DND-41 (cell line): ENCODE results near the gene TMEM271.

Source experiments
- EZH2 ChIP-seq: IDR thresholded peaks from 3 replicates; pipeline ENCODE4 v1.6.1; 2012; ENCODE audit warnings: borderline replicate concordance, low read depth, mild to moderate bottlenecking, moderate library complexity, low read length, inconsistent platforms; ENCODE audit not compliant: severe bottlenecking
- TF ChIP-seq, protein P1 (sequence below): IDR thresholded peaks from 2 replicates; pipeline ENCODE4 v1.5.1; 2012; ENCODE audit warnings: borderline replicate concordance, low read length, moderate library complexity, mild to moderate bottlenecking; ENCODE audit not compliant: poor library complexity, severe bottlenecking; ENCODE audit errors: extremely low read depth

DNA sequence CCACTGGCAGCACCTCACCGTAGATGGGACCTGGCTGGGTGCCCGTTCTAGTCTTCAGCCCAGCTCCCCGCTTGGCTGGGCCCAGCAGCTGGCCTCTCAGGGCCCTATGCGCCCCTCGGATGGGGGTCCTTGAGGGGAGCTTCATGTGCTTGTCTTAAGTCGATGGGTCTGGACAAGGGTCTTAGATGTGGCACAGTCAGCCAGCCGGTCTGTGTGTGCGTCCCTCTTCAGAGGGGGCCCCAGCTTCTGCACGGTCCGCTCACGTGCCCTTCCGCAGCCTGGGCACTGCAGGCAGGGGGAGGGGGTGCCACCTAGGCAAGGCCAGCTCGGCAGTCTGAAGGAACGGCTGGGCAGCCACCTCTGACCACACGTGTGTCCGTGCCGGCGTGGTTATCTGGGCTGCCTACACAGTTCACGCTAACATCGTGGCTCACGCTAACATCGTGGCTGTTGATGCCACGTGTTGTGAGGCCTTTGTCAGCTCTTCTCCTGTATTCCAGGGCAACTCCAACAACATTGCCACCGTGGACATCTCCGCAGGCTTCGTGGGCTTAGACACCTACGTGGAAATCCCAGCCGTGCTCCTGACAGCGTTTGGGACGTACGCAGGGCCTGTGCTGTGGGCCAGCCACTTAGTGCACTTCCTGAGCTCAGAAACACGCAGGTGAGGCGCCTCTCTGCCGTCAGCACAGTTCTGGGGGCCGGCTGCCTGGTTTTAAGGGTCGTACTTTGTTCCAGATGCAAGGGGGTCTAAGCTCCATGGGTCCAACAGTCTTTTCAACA is 42.6 kb downstream of the TMEM271 start:
- TF ChIP-seq, protein P1, sequence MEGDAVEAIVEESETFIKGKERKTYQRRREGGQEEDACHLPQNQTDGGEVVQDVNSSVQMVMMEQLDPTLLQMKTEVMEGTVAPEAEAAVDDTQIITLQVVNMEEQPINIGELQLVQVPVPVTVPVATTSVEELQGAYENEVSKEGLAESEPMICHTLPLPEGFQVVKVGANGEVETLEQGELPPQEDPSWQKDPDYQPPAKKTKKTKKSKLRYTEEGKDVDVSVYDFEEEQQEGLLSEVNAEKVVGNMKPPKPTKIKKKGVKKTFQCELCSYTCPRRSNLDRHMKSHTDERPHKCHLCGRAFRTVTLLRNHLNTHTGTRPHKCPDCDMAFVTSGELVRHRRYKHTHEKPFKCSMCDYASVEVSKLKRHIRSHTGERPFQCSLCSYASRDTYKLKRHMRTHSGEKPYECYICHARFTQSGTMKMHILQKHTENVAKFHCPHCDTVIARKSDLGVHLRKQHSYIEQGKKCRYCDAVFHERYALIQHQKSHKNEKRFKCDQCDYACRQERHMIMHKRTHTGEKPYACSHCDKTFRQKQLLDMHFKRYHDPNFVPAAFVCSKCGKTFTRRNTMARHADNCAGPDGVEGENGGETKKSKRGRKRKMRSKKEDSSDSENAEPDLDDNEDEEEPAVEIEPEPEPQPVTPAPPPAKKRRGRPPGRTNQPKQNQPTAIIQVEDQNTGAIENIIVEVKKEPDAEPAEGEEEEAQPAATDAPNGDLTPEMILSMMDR = no peak
- no peak for TF ChIP-seq EZH2
